ENCODE results near the gene LRRC8E. TPM values are rescaled to one million over a fixed set of nuclear protein-coding genes. Genes with fewer than 3 reads are reported as not detected.

Gene LRRC8E
- total RNA-seq, 4 donors from 2014 or later, result 27.3 to 31.8 (median 29.8) TPM

DNA sequence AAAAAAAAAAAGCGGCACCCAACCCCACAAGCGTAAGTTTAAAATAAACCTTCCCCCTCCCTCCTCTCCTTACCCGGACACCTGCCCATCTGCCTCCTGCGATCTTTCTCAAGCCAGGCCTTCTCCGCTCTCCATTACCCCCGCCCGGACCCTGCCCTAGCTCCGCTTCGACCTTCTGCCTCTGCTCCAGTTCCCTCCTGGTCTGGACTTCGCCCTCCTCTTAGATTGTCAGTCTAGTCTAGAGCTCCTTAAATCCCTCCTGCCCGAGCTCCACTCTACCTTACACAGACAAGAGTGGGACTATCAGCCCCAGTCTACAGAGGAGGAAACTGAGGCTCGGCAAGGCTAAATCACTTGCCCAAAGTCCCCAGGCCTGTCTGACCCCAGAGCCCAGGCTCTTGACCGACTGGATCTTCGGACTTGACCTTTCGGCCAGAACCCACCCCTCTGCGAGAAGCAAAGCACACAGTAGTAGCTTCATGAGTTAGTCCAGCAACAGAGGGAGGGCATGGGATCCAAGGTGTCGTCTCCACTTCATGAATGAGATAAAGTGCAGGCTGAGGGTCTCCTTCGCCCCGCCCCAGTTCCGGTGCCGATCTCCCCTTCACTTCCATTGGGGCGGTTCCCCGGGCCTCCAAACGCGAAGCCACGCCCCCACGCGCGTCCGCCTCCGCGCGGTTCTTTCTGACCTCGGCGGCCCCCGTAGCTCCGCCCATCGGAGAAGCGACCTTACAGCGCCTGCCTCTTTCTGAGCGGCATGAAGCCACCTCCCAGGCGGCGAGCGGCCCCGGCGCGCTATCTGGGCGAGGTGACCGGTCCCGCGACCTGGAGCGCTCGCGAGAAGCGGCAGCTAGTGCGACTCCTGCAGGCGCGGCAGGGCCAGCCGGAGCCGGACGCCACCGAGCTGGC, 31.6 kb downstream of the LRRC8E start, which contains the start of gene SNAPC2:
Gene SNAPC2, plus strand, starts transcription at position 729 of the 909 bp plus-strand sequence. Its CDS starts 29 bp downstream, at position 758.
- peak within 1 kb of the TSS; percentile 54 for H3K4me3 ChIP-seq (ENCODE audit: low read depth, poor library complexity, severe bottlenecking)
- peak; percentile 96 to 99 for DNase-seq (ENCODE audit: low spot score in 2 of 2)
- 6 to 26% methylated on average over 18 to 60 of the region's 62 CpGs for WGBS, 2 donors
- intact Hi-C loops (cut with DNase I; ENCODE audit: low total_unique reads), result no loop called here
- TF ChIP-seq POLR2A (IDR thresholded peaks at IDR 0.05), result no peak
- TF ChIP-seq, protein P1, sequence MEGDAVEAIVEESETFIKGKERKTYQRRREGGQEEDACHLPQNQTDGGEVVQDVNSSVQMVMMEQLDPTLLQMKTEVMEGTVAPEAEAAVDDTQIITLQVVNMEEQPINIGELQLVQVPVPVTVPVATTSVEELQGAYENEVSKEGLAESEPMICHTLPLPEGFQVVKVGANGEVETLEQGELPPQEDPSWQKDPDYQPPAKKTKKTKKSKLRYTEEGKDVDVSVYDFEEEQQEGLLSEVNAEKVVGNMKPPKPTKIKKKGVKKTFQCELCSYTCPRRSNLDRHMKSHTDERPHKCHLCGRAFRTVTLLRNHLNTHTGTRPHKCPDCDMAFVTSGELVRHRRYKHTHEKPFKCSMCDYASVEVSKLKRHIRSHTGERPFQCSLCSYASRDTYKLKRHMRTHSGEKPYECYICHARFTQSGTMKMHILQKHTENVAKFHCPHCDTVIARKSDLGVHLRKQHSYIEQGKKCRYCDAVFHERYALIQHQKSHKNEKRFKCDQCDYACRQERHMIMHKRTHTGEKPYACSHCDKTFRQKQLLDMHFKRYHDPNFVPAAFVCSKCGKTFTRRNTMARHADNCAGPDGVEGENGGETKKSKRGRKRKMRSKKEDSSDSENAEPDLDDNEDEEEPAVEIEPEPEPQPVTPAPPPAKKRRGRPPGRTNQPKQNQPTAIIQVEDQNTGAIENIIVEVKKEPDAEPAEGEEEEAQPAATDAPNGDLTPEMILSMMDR (IDR thresholded peaks at IDR 0.05), result no peak

DNA sequence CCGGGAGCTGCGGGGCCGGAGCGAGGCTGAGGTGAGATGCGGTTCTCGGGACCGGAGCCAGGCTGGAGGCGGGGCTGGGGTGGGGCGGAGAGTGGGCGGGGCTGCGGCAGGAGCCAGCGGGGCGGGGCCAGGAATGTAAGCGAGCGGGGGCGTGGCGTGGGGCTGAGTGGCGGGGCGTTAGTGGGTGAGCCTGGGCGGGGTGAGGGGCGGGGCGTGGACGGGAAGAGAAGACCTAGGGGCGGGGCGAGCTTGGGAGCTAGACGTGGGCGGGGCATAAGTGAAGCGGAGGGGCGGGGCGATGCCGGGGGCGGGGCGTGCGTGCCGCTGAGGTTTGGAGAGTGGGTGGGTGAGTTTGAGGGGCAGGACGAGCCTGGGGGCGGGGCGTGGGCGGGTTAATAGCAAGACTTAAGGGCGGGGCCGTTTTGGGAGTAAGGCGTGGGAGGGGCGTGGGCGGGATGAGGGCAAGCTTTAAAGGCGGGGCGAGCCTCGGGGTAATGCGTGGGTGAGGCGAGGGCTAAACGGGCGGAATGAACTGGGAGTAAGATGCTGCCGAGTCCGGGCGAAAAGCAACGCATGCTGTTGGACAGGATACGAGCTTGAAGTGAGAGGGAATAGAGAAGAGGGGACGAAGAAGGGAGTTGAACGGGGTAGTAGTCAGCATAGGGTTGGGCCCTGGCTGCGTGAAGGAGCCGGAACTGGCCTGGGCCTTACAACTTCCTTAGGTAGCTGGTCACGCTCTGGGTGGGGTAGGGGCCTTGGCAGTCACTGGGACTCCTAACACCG, 32.4 kb downstream of the LRRC8E start:
- intact Hi-C loops (cut with DNase I; ENCODE audit: low total_unique reads), result no loop called here
- TF ChIP-seq, protein P1 (IDR thresholded peaks at IDR 0.05), result no peak
- peak overlapping the region; percentile 54 for H3K4me3 ChIP-seq (ENCODE audit: low read depth, poor library complexity, severe bottlenecking)
- 2% methylated on average over 33 to 54 of the region's 62 CpGs for WGBS, 2 donors
- peak; percentile 99 to 100 for DNase-seq (ENCODE audit: low spot score in 2 of 2)

DNA sequence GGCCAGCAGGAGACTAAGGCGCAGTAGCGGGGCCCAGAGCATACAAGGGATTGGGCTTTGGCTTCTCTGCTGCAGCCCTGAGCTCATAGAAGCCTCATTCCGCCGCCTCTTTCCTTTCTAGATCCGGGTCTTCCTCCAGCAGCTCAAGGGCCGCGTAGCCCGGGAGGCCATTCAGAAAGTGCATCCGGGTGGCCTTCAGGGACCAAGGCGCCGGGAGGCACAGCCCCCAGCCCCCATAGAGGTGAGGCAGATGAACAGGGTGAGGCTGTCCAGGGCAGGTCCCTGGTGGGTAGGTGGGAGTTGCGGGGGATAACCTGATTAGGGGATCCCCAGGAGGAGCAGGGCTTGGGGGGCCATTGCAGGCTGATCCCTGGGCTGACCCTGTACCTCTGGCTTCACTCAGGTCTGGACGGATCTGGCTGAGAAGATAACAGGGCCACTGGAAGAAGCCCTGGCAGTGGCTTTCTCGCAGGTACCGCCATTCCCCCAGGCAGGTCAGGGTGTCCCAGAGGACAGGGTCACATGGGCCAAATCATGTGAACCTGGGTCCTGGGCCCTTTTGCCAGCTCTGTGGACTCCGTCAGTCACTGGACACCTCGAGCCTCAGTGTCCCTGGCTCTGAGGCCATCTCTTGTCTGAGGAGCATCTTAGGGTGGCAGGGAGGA, 33.1 kb downstream of the LRRC8E start:
- TF ChIP-seq, protein P1 (IDR thresholded peaks at IDR 0.05), result no peak
- TF ChIP-seq POLR2A (IDR thresholded peaks at IDR 0.05), result no peak
- intact Hi-C loops (cut with DNase I; ENCODE audit: low total_unique reads), result no loop called here
- H3K4me3 ChIP-seq (ENCODE audit: low read depth, poor library complexity, severe bottlenecking), result no peak overlapping the region
- no peak for DNase-seq (ENCODE audit: low spot score in 2 of 2)
- 43 to 47% methylated on average over 17 of the region's 17 CpGs for WGBS, 2 donors

DNA sequence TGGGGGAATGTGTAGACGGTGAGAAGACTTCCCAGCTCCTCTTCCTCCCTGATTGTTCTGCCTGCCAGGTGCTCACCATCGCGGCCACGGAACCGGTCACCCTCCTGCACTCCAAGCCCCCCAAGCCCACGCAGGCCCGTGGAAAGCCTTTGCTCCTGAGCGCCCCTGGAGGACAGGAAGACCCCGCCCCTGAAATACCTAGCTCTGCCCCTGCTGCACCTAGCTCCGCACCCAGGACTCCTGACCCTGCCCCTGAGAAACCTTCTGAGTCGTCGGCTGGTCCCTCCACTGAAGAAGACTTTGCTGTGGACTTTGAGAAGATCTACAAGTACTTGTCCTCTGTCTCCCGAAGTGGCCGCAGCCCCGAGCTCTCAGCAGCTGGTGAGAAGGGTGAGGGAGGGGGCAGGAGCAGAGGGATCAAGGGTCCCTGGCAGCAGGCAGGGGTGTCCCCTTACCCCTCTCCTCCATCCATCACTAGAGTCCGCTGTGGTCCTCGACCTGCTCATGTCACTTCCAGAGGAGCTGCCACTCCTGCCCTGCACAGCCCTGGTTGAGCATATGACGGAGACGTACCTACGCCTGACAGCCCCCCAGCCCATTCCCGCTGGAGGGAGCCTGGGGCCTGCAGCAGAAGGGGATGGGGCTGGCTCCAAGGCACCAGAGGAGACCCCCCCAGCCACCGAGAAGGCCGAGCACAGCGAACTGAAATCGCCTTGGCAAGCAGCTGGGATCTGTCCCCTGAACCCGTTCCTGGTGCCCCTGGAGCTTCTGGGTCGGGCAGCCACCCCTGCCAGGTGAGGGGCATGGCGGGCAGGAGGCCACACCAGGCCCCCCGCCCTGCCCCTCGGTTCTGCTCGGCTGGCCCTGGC, 33.9 kb downstream of the LRRC8E start:
- intact Hi-C loops (cut with DNase I; ENCODE audit: low total_unique reads), result no loop called here
- WGBS, 2 donors, result 94% methylated on average over 31 of the region's 31 CpGs
- no peak for DNase-seq (ENCODE audit: low spot score in 2 of 2)
- TF ChIP-seq, protein P1 (IDR thresholded peaks at IDR 0.05), result no peak
- no peak for TF ChIP-seq POLR2A (IDR thresholded peaks at IDR 0.05)
- no peak overlapping the region for H3K4me3 ChIP-seq (ENCODE audit: low read depth, poor library complexity, severe bottlenecking)

- TF ChIP-seq, protein P1 (IDR thresholded peaks at IDR 0.05), result no peak
- TF ChIP-seq POLR2A (IDR thresholded peaks at IDR 0.05), result no peak
- intact Hi-C loops (cut with DNase I; ENCODE audit: low total_unique reads), result no loop called here
- 83 to 93% methylated on average over 8 of the region's 8 CpGs for WGBS, 2 donors
- DNase-seq (ENCODE audit: low spot score in 2 of 2), result no peak
- H3K4me3 ChIP-seq (ENCODE audit: low read depth, poor library complexity, severe bottlenecking), result no peak overlapping the region
Measured at GRCh38 chr19:7922836-7923195, 34.5 kb downstream of the LRRC8E start.
